HG03457 (cell line): ENCODE data around the gene KIF5B.
A peak's percentile ranks its signal among the peaks of the same experiment; 100 is the strongest.
"Not testable (repeated sequence)": the region's sequence is repeated elsewhere in the genome, so short reads cannot be mapped to it uniquely, and the experiment has no call there.

ENCODE experiments used
- ATAC-seq: cut with Tn5 transposase; IDR thresholded peaks from one replicate; pipeline ENCODE4 v1.9.1; 2021; ENCODE audit warnings: moderate number of reproducible peaks; ENCODE audit not compliant: unreplicated experiment

Gene KIF5B

DNA sequence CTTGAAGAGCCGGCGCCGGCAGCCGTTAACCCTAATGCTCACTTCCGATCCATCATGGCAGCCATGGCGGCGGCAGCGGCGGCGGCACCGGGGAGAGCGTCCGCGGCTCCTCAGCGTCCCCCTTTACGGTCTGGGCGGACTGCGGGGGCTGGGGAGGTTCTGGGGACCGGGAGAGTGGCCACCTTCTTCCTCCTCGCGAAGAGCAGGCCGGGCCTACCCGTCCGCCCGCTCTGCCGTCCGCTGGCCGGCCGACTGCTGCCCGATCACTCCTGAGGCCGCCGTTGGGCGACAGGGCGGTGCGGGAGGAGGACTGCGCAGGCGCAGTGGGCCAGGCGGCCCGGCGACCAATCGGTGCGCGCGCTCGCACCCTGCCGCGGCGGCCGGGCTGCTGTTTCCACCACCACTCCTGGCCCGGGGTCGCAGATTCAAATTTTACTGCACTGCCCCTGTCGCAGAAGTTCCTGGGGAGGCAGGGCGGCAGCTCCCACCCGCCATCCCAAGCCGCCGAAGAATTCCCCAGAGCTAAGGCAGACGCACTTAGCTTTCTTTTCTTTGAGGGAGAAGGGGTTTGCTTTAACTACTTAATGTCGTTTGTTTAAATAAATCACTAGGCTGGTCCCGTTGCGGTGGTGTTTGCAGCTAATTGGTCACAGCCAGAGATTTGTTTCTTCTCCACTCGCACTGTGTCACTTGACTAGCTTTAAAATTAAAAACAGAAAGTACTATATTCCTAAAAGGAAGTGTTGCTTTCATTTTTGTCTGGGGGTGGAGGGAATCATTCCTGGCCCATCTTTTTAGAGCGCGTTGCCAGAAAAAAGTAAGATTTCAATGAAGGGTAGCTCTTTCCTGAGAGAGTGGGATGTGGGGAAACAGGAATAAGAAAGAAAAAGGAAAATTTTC is at the start of gene KIF5B:
Gene KIF5B (minus strand): TSS at position 290 of the 900 bp plus-strand sequence. CDS start 452 bp downstream, outside the sequence.
- peak; percentile 81 for ATAC-seq

DNA sequence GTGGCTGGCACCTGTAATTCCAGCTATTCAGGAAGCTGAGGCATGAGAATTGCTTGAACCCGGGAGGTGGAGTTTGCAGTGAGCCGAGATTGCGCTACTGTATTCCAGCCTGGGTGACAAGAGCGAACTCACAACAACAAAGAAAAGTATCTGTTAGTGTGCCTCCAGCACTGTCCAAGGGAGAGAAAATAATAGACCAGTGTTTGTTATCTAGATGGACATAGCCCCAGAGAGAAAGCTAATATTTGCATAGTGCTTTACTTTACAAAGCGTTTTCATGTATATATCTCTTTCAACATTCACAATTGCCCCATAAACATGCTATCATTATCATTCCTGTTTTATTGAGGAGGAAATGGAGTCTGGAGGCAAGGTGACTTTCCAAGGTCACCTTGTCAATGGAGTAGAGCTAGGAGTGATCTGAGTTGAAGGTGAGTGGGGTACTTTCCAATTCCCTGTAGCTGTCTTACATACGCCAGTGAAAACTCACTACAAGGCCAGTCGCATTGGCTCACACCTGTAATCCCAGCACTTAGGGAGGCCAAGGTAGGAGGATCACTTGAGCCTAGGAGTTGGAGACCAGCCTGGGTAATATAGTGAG is 49.7 kb upstream of the KIF5B start:
- no peak for ATAC-seq

DNA sequence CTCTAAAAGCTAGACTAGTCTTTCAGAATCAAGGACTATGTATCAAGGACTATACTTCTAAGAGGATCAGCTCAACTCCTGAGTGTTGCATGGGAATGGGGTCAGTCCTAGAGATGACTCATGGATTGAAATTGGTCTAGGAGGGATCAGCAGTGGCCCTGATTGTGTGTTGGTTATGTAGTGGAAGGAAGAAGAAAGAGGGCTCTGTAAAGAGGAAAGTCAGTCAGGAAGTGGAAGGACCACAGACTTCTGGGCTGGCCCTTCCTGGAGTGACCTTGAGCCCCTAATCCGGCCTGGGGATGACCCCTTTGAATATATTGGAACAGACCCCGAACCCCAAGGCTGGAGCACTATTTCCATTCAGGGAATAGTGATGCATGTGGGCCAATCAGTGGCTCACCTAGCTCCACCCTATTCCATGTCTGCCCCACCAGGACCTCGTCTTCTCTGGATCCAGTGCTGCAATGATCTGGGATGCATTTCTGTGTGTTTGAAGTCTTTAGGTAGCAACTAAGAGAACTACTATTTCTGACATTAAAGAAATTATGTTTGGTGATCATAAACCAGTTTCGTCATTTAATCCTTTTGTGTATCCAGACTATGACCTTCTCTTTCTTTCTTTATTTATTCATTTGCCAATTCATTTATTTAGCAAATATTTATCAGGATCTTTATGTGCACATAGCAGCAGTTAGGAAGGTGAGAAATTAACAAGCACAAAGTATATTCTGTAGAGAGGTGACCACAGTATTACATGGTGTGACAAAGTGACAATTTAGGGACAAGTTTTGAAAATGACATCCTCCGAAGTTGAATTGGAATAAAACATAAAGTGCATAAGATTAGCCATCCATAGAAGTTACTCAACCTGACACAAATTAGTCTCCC is 48.6 kb upstream of the KIF5B start:
- ATAC-seq: no peak

DNA sequence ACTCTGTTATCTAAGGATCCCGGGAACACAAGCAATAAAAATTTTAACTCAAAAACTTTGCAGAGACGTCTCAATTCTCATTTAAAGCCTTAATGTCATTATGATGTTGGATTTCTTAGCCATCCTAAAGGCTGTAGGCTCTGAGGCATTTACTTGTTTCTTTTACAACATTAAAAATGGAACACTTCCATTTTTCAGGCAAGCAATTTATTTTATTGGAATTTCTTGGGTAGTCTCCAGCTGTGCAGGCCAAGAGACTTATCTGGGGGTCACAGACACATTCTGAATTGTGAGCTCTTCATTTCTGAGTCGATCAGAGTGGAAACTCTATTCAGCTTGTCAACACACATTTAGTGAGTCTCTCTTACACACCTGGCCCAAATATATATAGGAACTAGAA is 48.0 kb upstream of the KIF5B start:
- ATAC-seq: no peak

DNA sequence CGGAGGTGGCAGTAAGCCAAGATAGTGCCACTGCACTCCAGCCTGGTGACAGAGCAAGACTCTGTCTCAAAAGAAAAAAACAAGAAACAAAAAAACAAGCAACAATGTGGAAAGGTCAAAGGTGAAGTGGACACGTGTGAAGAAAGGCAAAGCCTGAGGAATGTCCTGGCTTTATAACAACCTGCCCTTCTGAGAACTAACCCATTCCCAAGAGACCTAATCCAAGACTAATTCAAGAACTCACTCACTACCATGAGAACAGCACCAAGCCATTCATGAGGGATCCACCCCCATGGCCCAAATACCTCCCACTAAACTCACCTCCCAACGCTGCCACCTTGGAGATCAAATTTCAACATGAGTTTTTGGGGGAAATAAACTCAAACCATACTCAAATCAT is 47.5 kb upstream of the KIF5B start:
- no peak for ATAC-seq

GRCh38 chr10:32098566-32099259 is 42.5 kb upstream of the KIF5B start:
- not testable (repeated sequence) for ATAC-seq

GRCh38 chr10:32095116-32095733 is 39.0 kb upstream of the KIF5B start:
- no peak for ATAC-seq

GRCh38 chr10:32093650-32094049 is 37.4 kb upstream of the KIF5B start:
- ATAC-seq: no peak

GRCh38 chr10:32091046-32091445 is 34.8 kb upstream of the KIF5B start:
- ATAC-seq: no peak

DNA sequence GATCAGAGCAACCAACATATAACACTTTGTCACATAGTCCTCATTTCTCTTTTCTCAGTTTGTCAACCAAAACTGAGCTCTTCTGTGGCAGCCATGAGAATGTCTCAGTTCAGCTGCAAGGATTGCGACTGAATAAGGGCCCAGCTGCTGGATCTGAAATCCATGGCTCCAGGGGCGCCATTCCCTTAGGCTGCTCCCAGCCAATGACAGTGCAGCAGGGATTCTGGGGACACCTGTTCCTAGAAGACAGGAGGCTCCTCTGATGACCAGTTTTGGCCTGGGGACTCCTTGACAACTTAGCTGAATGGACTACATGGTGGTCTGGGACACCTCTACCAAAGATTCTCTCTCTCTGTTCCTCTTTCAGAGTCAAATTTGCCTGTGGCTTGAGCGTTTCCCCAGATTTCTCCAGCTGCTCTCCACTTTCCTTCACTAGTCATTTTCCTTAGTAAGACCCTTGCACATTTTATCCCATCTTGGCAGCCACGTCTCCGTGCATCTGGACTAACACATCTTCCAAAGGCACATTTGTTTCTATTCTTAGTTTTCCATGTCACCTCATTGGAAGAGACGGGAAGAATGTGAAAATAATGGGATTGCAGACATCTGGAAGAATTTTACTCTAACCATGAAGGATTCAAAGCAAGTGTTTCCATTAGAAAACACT is 28.1 kb upstream of the KIF5B start:
- no peak for ATAC-seq

GRCh38 chr10:32077896-32078485 is 21.8 kb upstream of the KIF5B start:
- no peak for ATAC-seq

- no peak for ATAC-seq
These were observed 17.4 kb upstream of the KIF5B start for GRCh38 chr10:32073659-32074058.

DNA sequence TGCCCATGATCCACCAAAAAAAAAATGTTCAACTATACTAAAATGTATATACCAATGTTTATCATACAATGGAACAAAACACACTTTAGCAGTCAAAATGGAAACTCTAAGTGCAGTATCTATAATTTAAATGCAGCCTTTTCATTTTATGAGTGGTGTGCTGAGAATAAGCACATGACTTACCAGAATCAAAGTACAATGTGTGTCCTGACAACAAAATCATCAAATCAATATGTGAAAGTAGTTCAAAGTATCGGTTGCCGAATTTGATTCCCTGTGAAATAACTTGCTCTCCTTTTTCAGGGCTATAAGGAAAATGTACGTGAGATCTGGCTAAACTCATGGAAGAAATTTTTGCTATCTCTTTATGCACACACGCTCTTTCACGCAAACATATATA is 16.9 kb upstream of the KIF5B start:
- no peak for ATAC-seq

- no peak for ATAC-seq
These were observed 16.0 kb upstream of the KIF5B start for GRCh38 chr10:32072025-32072800.

DNA sequence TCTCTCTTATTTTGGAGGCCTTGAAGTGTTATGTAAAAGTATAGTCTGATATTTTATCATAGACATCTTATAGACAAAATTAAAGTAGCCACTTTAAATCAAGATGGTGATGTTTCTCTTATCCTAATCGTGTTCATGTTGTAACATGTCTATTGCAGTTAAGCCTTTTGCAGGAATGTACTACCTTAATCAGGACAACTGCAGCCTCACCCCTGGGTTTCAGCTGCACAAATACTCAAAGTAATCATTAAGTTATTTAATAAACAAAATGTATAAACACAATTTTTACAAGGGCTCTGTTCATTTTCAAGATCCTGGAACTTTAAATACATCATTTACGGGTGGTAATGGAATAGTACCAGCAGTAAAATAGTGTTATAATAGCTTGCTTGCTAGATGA is 14.4 kb upstream of the KIF5B start:
- no peak for ATAC-seq

DNA sequence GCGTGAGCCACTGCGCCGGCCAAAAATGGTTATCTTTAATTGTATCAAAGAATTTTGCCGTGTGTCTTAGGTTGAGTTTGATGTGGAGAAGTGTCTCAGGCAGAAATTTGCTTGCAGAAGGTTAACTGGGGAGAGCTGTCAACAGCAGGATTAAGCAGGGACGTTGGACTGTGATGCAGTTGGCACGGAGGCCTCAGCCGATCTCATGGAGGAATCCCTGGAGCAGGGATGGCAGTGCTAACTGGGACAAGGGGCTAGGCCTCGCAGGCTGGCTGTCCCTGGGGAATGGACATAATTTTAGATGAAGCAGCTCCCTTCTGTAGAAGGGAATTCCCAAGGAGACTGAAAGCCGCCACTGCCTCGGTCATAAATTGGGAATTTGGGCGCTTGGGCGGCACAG is 12.3 kb upstream of the KIF5B start:
- no peak for ATAC-seq

DNA sequence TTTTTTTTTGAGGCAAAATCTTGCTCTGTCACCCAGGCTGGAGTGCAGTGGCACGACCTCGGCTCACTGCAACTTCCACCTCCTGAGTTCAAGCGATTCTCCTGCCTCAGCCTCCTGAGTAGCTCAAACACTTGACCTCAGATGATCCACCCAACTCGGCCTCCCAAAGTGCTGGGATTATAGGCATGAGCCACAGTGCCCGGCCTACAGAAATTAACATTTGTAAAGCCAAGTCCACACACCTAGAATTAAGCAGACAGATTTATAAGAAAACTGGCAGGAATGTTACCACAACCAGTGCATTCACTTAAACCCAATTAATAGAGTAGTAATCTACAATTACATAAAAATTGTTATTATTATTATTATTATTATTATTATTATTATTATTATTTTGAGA is 11.7 kb upstream of the KIF5B start:
- not testable (repeated sequence) for ATAC-seq

- ATAC-seq: no peak
These were observed 9.6 kb upstream of the KIF5B start for GRCh38 chr10:32065856-32066255.

DNA sequence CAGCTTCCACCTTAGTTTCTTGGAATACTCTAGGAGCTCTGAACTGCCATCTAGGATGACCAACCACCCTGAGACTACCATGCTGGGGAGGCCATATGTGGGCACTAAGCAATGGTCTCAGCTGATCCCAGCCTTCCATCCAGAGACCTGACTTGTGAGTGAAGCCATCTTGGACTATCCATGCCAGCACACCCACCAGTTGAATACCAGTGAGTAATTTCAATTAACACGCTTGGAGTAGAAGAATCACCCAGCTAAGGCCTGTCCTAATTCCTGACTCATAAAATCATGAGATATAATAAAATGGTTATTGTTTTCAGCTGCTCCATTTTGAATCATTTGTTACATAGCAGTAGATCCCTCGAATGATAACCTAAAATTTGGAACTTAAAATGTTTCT is 5.2 kb upstream of the KIF5B start:
- no peak for ATAC-seq
